HUES48 (cell line): ENCODE data around the gene PGF.
"Not testable (repeated sequence)": the region's sequence is repeated elsewhere in the genome, so short reads cannot be mapped to it uniquely, and the experiment has no call there.

Experiments used
- H3K27ac ChIP-seq: one replicate; pipeline ENCODE4 v1.7.0; 2013; ENCODE audit warnings: low read depth, low read length, inconsistent platforms
- H3K27me3 ChIP-seq: 2 replicates; pipeline ENCODE4 v1.6.1; 2013; ENCODE audit warnings: mild to moderate bottlenecking, low read length; ENCODE audit not compliant: control insufficient read depth, insufficient read depth
- H3K36me3 ChIP-seq: 2 replicates; pipeline ENCODE4 v1.6.1; 2013; ENCODE audit warnings: low read length; ENCODE audit not compliant: control insufficient read depth, insufficient read depth
- H3K4me1 ChIP-seq: 2 replicates; pipeline ENCODE4 v1.6.1; 2013; ENCODE audit warnings: mild to moderate bottlenecking, low read length; ENCODE audit not compliant: control insufficient read depth, insufficient read depth
- H3K4me3 ChIP-seq: 2 replicates; pipeline ENCODE4 v1.5.1; 2013; ENCODE audit warnings: mild to moderate bottlenecking, low read depth, low read length
- H3K9ac ChIP-seq: 2 replicates; pipeline ENCODE4 v1.6.1; 2013; ENCODE audit warnings: mild to moderate bottlenecking, low read depth, low read length, moderate library complexity
- H3K9me3 ChIP-seq: 2 replicates; pipeline ENCODE4 v1.6.1; 2013; ENCODE audit warnings: low read length; ENCODE audit not compliant: control insufficient read depth, insufficient read depth

PGF gene

GRCh38 chr14:74955229-74956026 lies at the start of gene PGF:
PGF (minus strand) TSS chr14:74955597; CDS start chr14:74955242, 355 bp downstream.
- Histone ChIP-seq H3K4me3 (peak within 1 kb of the TSS; percentile 56), H3K9me3 (no peaks in the 10 kb centered on the region), H3K9ac (0 out of 2 replicates have a peak within 1 kb of the TSS, but pooled peaks have one; percentile 47), H3K4me1 (no peaks in the 10 kb centered on the region), H3K36me3 (no peaks in the 10 kb centered on the region), H3K27ac (no peak within 1 kb of the TSS), H3K27me3 (peaks cover 17% of the 10 kb centered on the region)

- H3K4me1 ChIP-seq: no peaks in the 10 kb centered on the region
- H3K27ac ChIP-seq: peak overlapping the region; percentile 52
- H3K36me3 ChIP-seq: peaks cover 37% of the 10 kb centered on the region
- no peaks in the 10 kb centered on the region for H3K27me3 ChIP-seq
- peak overlapping the region; percentile 48 for H3K9ac ChIP-seq
- H3K4me3 ChIP-seq: peak overlapping the region; percentile 95
- H3K9me3 ChIP-seq: no peaks in the 10 kb centered on the region
These were observed 48.0 kb upstream of the PGF start for GRCh38 chr14:75003250-75004027.

- Histone ChIP-seq H3K27ac (peak within 1 kb of the TSS; percentile 52), H3K27me3 (no peaks in the 10 kb centered on the region), H3K4me1 (no peaks in the 10 kb centered on the region), H3K9ac (peak within 1 kb of the TSS; percentile 48), H3K9me3 (no peaks in the 10 kb centered on the region), H3K36me3 (peaks cover 29% of the 10 kb centered on the region), H3K4me3 (peak within 1 kb of the TSS; percentile 95)
These were observed 47.2 kb upstream of the PGF start, which contains the start of gene EIF2B2 for GRCh38 chr14:75002392-75003249. EIF2B2 (plus strand) TSS chr14:75002921; CDS start chr14:75002991, 70 bp downstream.

GRCh38 chr14:75001899-75002298 lies 46.5 kb upstream of the PGF start:
- no peaks in the 10 kb centered on the region for H3K27me3 ChIP-seq
- peaks cover 22% of the 10 kb centered on the region for H3K36me3 ChIP-seq
- H3K4me1 ChIP-seq: no peaks in the 10 kb centered on the region
- peak overlapping the region; percentile 95 for H3K4me3 ChIP-seq
- H3K9me3 ChIP-seq: no peaks in the 10 kb centered on the region
- H3K9ac ChIP-seq: no peak overlapping the region
- H3K27ac ChIP-seq: no peak overlapping the region

- Histone ChIP-seq H3K9ac (no peak overlapping the region), H3K4me3 (no peak overlapping the region)
These were observed 45.9 kb upstream of the PGF start for GRCh38 chr14:75001261-75001660.

GRCh38 chr14:74995781-74996180 lies 40.4 kb upstream of the PGF start:
- not testable (repeated sequence) for H3K4me3 ChIP-seq, H3K36me3 ChIP-seq, H3K27me3 ChIP-seq, H3K4me1 ChIP-seq, H3K27ac ChIP-seq, H3K9me3 ChIP-seq, H3K9ac ChIP-seq

More at GRCh38 chr14:75001261-75001660, 45.9 kb upstream of the PGF start:
- H3K27ac ChIP-seq: no peak overlapping the region
- no peaks in the 10 kb centered on the region for H3K9me3 ChIP-seq
- H3K4me1 ChIP-seq: no peaks in the 10 kb centered on the region
- H3K27me3 ChIP-seq: no peaks in the 10 kb centered on the region
- H3K36me3 ChIP-seq: peaks cover 15% of the 10 kb centered on the region

- not testable (repeated sequence) for H3K4me3 ChIP-seq, H3K27ac ChIP-seq, H3K36me3 ChIP-seq, H3K9ac ChIP-seq, H3K4me1 ChIP-seq, H3K27me3 ChIP-seq, H3K9me3 ChIP-seq
These were observed 38.8 kb upstream of the PGF start for GRCh38 chr14:74994182-74994581.

- H3K9me3 ChIP-seq: no peaks in the 10 kb centered on the region
- no peaks in the 10 kb centered on the region for H3K27me3 ChIP-seq
- no peak overlapping the region for H3K4me3 ChIP-seq
- H3K36me3 ChIP-seq: no peaks in the 10 kb centered on the region
- H3K9ac ChIP-seq: no peak overlapping the region
- H3K4me1 ChIP-seq: peaks cover 6% of the 10 kb centered on the region; the same call in 1 of the 2 replicates
- H3K27ac ChIP-seq: no peak overlapping the region
These were observed 33.6 kb upstream of the PGF start for GRCh38 chr14:74988993-74989392.

GRCh38 chr14:74988131-74988530 lies 32.7 kb upstream of the PGF start:
- no peaks in the 10 kb centered on the region for H3K9me3 ChIP-seq
- H3K27me3 ChIP-seq: no peaks in the 10 kb centered on the region
- no peak overlapping the region for H3K4me3 ChIP-seq
- H3K36me3 ChIP-seq: no peaks in the 10 kb centered on the region
- H3K4me1 ChIP-seq: peaks cover 6% of the 10 kb centered on the region; the same call in 1 of the 2 replicates
- H3K27ac ChIP-seq: peak overlapping the region; percentile 59
- H3K9ac ChIP-seq: no peak overlapping the region

- peaks cover 6% of the 10 kb centered on the region; the same call in 1 of the 2 replicates for H3K4me1 ChIP-seq
- H3K27ac ChIP-seq: no peak overlapping the region
- H3K9ac ChIP-seq: no peak overlapping the region
- no peaks in the 10 kb centered on the region for H3K36me3 ChIP-seq
- no peak overlapping the region for H3K4me3 ChIP-seq
- H3K9me3 ChIP-seq: no peaks in the 10 kb centered on the region
- H3K27me3 ChIP-seq: no peaks in the 10 kb centered on the region
These were observed 30.4 kb upstream of the PGF start for GRCh38 chr14:74985806-74986205.
